NB4 (cell line): ENCODE measurements around the gene MAPK13.

Experiments used
- MYC ChIP-seq: IDR thresholded peaks from 2 replicates; pipeline ENCODE4 v1.6.1; 2011; ENCODE audit warnings: low read depth, low read length
- POLR2A ChIP-seq: IDR thresholded peaks from 2 replicates; pipeline ENCODE4 v1.6.1; 2011; ENCODE audit warnings: mild to moderate bottlenecking; ENCODE audit not compliant: insufficient read length; ENCODE audit errors: extremely low read depth
- TF ChIP-seq, protein P1 (sequence below): IDR thresholded peaks from one replicate; pipeline ENCODE4 v1.5.1; 2012; ENCODE audit warnings: low read depth, low read length
- TF ChIP-seq, protein P2 (sequence below): IDR thresholded peaks from 2 replicates; pipeline ENCODE4 v1.6.1; 2011; ENCODE audit warnings: low read depth, low read length

DNA sequence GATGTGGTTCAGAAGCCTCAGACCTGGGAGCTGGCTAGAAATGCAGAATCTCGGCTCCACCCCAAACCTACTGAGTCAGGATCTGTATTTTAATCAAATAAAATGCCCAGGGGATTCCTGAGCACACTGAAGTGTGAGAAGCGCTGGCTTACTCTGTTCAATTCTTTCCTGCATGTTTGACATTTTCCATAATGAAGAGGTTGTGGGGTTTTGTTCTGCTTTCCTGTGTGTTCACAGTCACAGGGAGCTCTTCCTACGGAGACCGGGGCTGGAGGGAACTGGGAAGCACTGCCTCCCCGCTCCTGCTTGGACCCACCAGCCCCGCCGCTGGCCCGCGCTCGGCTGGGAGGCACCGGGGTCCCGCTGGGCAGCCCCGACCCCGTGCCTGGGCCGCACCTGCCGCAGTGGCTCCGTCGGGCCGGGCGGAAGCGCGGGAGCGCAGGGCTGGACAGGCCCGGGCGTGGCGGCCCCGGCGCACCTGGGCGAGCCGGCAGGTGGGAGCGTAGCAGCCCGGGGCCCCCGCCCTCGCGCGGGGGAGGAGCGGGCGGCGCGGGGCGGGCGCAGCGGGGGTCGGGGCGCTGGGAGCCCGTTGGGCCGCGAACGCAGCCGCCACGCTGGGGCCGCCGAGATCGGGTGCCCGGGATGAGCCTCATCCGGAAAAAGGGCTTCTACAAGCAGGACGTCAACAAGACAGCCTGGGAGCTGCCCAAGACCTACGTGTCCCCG is at the start of gene MAPK13:
- TF ChIP-seq, protein P1, sequence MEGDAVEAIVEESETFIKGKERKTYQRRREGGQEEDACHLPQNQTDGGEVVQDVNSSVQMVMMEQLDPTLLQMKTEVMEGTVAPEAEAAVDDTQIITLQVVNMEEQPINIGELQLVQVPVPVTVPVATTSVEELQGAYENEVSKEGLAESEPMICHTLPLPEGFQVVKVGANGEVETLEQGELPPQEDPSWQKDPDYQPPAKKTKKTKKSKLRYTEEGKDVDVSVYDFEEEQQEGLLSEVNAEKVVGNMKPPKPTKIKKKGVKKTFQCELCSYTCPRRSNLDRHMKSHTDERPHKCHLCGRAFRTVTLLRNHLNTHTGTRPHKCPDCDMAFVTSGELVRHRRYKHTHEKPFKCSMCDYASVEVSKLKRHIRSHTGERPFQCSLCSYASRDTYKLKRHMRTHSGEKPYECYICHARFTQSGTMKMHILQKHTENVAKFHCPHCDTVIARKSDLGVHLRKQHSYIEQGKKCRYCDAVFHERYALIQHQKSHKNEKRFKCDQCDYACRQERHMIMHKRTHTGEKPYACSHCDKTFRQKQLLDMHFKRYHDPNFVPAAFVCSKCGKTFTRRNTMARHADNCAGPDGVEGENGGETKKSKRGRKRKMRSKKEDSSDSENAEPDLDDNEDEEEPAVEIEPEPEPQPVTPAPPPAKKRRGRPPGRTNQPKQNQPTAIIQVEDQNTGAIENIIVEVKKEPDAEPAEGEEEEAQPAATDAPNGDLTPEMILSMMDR, result no peak
- TF ChIP-seq POLR2A (no peak), MYC (no peak)
- TF ChIP-seq, protein P2, sequence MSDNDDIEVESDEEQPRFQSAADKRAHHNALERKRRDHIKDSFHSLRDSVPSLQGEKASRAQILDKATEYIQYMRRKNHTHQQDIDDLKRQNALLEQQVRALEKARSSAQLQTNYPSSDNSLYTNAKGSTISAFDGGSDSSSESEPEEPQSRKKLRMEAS, result no peak
